SK-N-SH (cell line): ENCODE results near the gene PAXIP1. TPM values are rescaled to one million over a fixed set of nuclear protein-coding genes. Genes with fewer than 3 reads are reported as not detected.

ENCODE experiments used
- CTCF ChIA-PET: fragments of 300-600, 350-600 bp; formaldehyde crosslinking; extraction: SDS; loops from one replicate; lab custom pipeline; 2021; lab: Yijun Ruan, JAX
- POLR2A ChIA-PET: fragments of 350-600 bp; sonication (Branson Sonifier 250); formaldehyde crosslinking; extraction: SDS; loops from one replicate; lab custom pipeline; 2020; ENCODE audit warnings: antibody characterized with exemption, inconsistent platforms; lab: Yijun Ruan, JAX
- DNase-seq: peaks from one replicate; pipeline ENCODE4 v3.0.0; 2012
- H2AFZ ChIP-seq: fragments of 200-600 bp; sonication (generic); 2 replicates; pipeline ENCODE4 v1.8.1; 2016; ENCODE audit warnings: antibody characterized with exemption, mild to moderate bottlenecking, low read depth
- H3F3A ChIP-seq: fragments of 200-600 bp; sonication (generic); replicated peaks from 2 replicates; pipeline ENCODE3; 2016; ENCODE audit warnings: antibody characterized with exemption, mild to moderate bottlenecking; ENCODE audit not compliant: insufficient read depth
- H3K27ac ChIP-seq, 2 experiments: fragments of 200-500 bp in 1 of 2; fragments of 200-600 bp in 1 of 2; sonication (Bioruptor generic) in 1 of 2; sonication (generic), shearing (Covaris generic) in 1 of 2; 2 replicates each; pipeline versions ENCODE4 v1.5.1 to v1.6.1; 2014 to 2016; ENCODE audit warnings: low read depth in 2 of 2, inconsistent platforms in 1 of 2, low read length in 1 of 2, mild to moderate bottlenecking in 1 of 2, mixed read lengths in 1 of 2
- H3K27me3 ChIP-seq: fragments of 200-600 bp; sonication (generic), shearing (Covaris generic); 2 replicates; pipeline ENCODE4 v1.6.1; 2016; ENCODE audit warnings: mixed run types; ENCODE audit not compliant: insufficient read depth
- H3K36me3 ChIP-seq, 2 experiments: fragments of 200-500 bp in 1 of 2; fragments of 200-600 bp in 1 of 2; sonication (Bioruptor generic) in 1 of 2; sonication (generic) in 1 of 2; replicated peaks in 1 of 2; 2 replicates each; pipeline versions ENCODE3 to v1.5.1; 2014 to 2016; ENCODE audit warnings: low read length in 1 of 2, mild to moderate bottlenecking in 1 of 2; ENCODE audit not compliant: insufficient read depth in 2 of 2, control insufficient read depth in 1 of 2
- H3K4me1 ChIP-seq, 2 experiments: fragments of 200-500 bp in 1 of 2; fragments of 200-600 bp in 1 of 2; sonication (Bioruptor generic) in 1 of 2; sonication (generic), shearing (Covaris generic) in 1 of 2; 2 replicates each; pipeline versions ENCODE4 v1.5.1 to v1.6.1; 2014 to 2016; ENCODE audit warnings: low read depth in 1 of 2, low read length in 1 of 2, mixed run types in 1 of 2; ENCODE audit not compliant: insufficient read depth in 2 of 2, control insufficient read depth in 1 of 2
- H3K4me2 ChIP-seq: fragments of 200-600 bp; sonication (generic), shearing (Covaris generic); 2 replicates; pipeline ENCODE4 v1.6.1; 2017; ENCODE audit warnings: mixed run types
- H3K4me3 ChIP-seq, 2 experiments: fragments of 200-500 bp in 1 of 2; fragments of 200-600 bp in 1 of 2; sonication (Bioruptor generic) in 1 of 2; sonication (generic), shearing (Covaris generic) in 1 of 2; 2 replicates each; pipeline versions ENCODE4 v1.5.1 to v1.8.1; 2014 to 2016; ENCODE audit warnings: low read depth in 2 of 2, inconsistent platforms in 1 of 2, low read length in 1 of 2, mild to moderate bottlenecking in 1 of 2, mixed read lengths in 1 of 2, moderate library complexity in 1 of 2
- H3K79me2 ChIP-seq: fragments of 200-600 bp; sonication (generic); 2 replicates; pipeline ENCODE4 v1.8.1; 2017; ENCODE audit warnings: mild to moderate bottlenecking; ENCODE audit not compliant: insufficient read depth
- H3K9ac ChIP-seq: fragments of 200-600 bp; sonication (generic); 2 replicates; pipeline ENCODE4 v1.6.1; 2017; ENCODE audit warnings: mixed run types
- H3K9me2 ChIP-seq: fragments of 200-600 bp; sonication (generic); 2 replicates; pipeline ENCODE4 v1.6.1; 2017; ENCODE audit warnings: mixed run types
- H3K9me3 ChIP-seq: fragments of 200-600 bp; sonication (generic); 2 replicates; pipeline ENCODE4 v1.6.1; 2017; ENCODE audit warnings: mixed run types, mild to moderate bottlenecking, moderate library complexity
- H4K20me1 ChIP-seq: fragments of 200-600 bp; sonication (generic); 2 replicates; pipeline ENCODE4 v1.6.1; 2017; ENCODE audit warnings: mild to moderate bottlenecking, mixed run types; ENCODE audit not compliant: insufficient read depth
- GABPA ChIP-seq: IDR thresholded peaks from 2 replicates; pipeline ENCODE4 v1.4.0; 2012; ENCODE audit warnings: low read depth, mild to moderate bottlenecking
- MXI1 ChIP-seq: IDR thresholded peaks from 2 replicates; pipeline ENCODE4 v1.6.1; 2012; ENCODE audit warnings: mild to moderate bottlenecking, low read depth, low read length, improper control_type of control experiment
- POLR2AphosphoS5 ChIP-seq: IDR thresholded peaks from 2 replicates; pipeline ENCODE4 v1.6.1; 2012; ENCODE audit warnings: low read depth, low read length
- SIN3A ChIP-seq: IDR thresholded peaks from 2 replicates; pipeline ENCODE4 v1.6.1; 2012; ENCODE audit warnings: low read depth, mild to moderate bottlenecking, low read length, moderate library complexity, borderline replicate concordance
- WGBS: methylation state at CpG from one replicate; pipeline ENCODE4 v1.1.6; 2017; ENCODE audit warnings: low lambda C conversion rate; 5-methylcytosine and 5-hydroxymethylcytosine counted together
- polyA plus RNA-seq, 3 experiments: library from polyadenylated mRNA; depleted of rRNA; stranded (reverse); fragments of >200 nt; gene quantifications; 2 replicates each; pipeline ENCODE4 v1.2.3, GENCODE V29; 2012
- TF ChIP-seq, protein P1 (sequence below): IDR thresholded peaks from 2 replicates; pipeline ENCODE4; 2012
- TF ChIP-seq, protein P2 (sequence below): IDR thresholded peaks from 2 replicates; pipeline ENCODE4 v1.4.0; 2012; ENCODE audit warnings: low read depth
- TF ChIP-seq, protein P3 (sequence below): IDR thresholded peaks from 2 replicates; pipeline ENCODE4 v1.4.0; 2012; ENCODE audit warnings: low read depth, borderline replicate concordance
- TF ChIP-seq, protein P4 (sequence below): IDR thresholded peaks from 2 replicates; pipeline ENCODE4 v1.6.1; 2012; ENCODE audit warnings: mild to moderate bottlenecking, low read depth, low read length, moderate library complexity

Gene PAXIP1
- polyA plus RNA-seq, 1 of the 3 experiments (the other 2 are of a cell fraction) = 9.2 TPM

DNA sequence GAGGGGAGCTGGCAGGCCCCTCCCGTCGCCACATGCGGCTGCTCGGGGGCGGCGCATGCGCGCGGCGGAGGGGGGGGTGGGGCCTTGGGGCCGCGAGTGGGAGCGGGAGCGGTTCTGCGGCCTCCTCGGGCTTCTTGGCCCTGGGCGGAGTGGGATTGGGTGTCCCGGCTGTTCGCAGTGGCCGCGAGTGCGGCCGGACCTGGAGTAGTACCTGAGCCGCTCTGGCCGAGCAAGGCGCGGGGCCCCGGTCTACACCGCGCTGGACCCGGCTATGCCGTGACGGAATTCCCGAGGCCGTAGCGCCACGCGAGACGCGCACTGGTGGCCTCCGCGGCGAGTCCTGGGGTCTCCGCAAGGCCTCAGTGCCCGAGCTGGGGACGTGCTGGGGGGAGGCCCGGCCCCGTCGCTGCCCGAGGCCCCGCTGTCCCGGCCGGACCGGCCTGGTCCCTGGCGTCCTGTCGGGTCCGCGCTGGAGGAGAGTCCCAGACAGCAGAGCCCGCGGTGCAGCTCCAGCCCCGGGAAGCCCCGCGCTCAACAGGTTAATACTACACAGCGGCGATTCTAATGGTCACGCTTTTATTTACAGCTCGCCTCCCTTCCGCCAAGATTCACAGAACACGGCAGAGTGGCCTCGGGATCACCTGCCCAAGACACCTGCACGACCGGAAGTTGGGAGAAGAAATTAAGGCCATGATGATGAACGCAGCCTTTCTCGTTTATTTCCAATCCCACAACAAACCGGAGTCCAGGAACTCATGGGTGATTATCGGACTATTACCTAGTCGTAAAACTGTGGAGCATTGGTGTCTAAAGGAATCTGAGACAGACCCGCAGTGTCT lies 671 bp upstream of the PAXIP1 start (continued):
- TF ChIP-seq SIN3A (peak; percentile 18; the same call in 1 of the 2 replicates), GABPA (no peak)
- TF ChIP-seq, all 33 proteins: peak for 9

DNA sequence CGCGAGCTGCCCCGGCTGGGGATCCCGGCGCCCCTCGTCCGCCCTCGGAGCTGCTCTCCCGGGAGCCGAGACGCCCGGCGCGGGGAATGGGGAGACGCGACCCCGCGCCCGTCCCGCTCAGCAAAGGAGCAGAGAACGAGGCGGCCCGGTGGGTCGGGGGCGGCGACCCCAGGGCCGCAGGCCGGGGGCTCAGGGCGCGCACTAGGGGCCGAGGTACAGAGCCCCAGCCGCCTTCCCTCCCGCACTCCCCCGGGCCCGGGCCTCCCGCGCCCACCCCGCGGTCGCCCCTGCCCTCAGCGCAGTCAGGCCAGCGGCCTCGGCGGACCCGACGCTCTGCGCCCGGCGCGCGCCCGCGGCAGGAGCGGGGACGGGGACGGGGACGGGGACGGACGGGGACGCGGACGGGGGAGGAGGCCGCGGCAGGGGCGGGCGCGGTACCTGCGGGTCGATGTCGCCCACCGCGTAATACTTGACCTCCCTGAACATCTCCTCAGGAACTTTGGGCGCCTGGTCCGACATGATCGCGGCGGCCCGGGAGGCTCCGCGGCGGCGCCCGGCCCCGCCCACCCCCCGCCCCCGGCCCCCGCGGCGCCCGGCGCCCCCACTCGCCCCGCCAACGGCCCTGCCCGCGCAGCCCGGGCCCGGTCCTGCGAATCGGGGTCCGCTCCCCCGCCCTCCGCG lies 373 bp downstream of the PAXIP1 start:
- Histone ChIP-seq H3K4me3 (peak overlapping the region; percentile 74 to 94), H2AFZ (peak overlapping the region; percentile 12; the same call in 1 of the 2 replicates), H3K27me3 (no peaks in the 10 kb centered on the region), H3K9me2 (no peaks in the 10 kb centered on the region), H3K79me2 (peaks cover 42% of the 10 kb centered on the region), H3F3A (no peaks in the 10 kb centered on the region), H3K36me3 (peaks cover 8% of the 10 kb centered on the region in 2 experiments), H4K20me1 (peaks cover 21% of the 10 kb centered on the region; the same call in 1 of the 2 replicates), H3K9ac (peak overlapping the region; percentile 67), H3K27ac (peak overlapping the region in 1 of 2 experiments; percentile 94; a peak in 2 of 4 replicates), H3K9me3 (no peaks in the 10 kb centered on the region), H3K4me1 (peaks cover 0 to 5% of the 10 kb centered on the region in 2 experiments; a peak in 2 of 4 replicates), H3K4me2 (peak overlapping the region; percentile 75)
- WGBS = 0% methylated on average over 4 of the region's 104 CpGs
- TF ChIP-seq, protein P1, sequence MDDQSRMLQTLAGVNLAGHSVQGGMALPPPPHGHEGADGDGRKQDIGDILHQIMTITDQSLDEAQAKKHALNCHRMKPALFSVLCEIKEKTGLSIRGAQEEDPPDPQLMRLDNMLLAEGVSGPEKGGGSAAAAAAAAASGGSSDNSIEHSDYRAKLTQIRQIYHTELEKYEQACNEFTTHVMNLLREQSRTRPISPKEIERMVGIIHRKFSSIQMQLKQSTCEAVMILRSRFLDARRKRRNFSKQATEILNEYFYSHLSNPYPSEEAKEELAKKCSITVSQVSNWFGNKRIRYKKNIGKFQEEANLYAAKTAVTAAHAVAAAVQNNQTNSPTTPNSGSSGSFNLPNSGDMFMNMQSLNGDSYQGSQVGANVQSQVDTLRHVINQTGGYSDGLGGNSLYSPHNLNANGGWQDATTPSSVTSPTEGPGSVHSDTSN = no peak
- peak; percentile 29; the same call in 1 of the 2 replicates for TF ChIP-seq POLR2AphosphoS5
- CTCF ChIA-PET = interaction anchor here (0.7 to 2.0 kb wide), 6 partner anchors 10 to 342 kb away, joined by 3 to 5 read pairs (median 4); no protein-coding TSS in a partner anchor
- POLR2A ChIA-PET = interaction anchor here (1.2 kb wide), 1 partner anchor 295 kb away, joined by 3 read pairs; no protein-coding TSS in a partner anchor
- peak; percentile 92 for DNase-seq

DNA sequence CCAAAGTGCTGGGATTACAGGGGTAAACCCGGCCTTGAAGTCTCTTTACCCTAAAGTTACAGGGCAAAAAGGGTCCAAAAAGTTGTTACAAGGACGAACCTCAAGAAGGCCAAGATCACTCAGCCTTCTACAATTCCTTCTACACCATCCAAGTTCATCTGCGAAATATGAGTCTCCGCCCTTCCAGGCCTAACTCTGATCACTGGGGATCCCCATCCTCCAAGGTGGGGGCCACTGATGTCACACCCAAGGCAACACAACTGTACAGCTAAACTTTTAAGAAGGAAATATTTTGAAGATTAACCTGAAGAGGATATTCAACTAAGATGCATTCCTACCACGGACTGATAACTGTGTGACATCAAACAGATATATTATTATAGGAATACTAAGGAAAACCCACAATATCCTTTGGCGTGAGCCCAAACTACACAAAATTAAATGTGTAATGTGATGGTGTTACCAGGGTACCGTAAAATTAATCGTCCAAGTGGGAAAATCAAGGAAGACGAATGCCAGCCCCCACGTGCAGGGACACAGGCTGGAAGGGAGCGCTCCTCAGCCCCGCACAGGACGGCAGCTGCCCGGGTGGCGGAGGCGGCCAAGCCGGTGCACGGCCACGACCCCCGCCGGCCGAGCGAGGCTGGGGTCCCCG lies 1.0 kb downstream of the PAXIP1 start:
- H4K20me1 ChIP-seq = peaks cover 21% of the 10 kb centered on the region; the same call in 1 of the 2 replicates
- CTCF ChIA-PET = interaction anchor here (0.7 to 2.0 kb wide), 5 partner anchors 9 to 343 kb away, joined by 3 to 5 read pairs (median 4); no protein-coding TSS in a partner anchor
- H3K4me1 ChIP-seq = peaks cover 0 to 5% of the 10 kb centered on the region in 2 experiments; a peak in 2 of 4 replicates
- POLR2A ChIA-PET = no interaction called here
- H3F3A ChIP-seq = no peaks in the 10 kb centered on the region
- peak overlapping the region; percentile 75 for H3K4me2 ChIP-seq
- H3K79me2 ChIP-seq = peaks cover 42% of the 10 kb centered on the region
- peak overlapping the region; percentile 74 to 94 for H3K4me3 ChIP-seq
- peaks cover 13 to 15% of the 10 kb centered on the region in 2 experiments for H3K36me3 ChIP-seq
- TF ChIP-seq, protein P2, sequence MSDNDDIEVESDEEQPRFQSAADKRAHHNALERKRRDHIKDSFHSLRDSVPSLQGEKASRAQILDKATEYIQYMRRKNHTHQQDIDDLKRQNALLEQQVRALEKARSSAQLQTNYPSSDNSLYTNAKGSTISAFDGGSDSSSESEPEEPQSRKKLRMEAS = peak; percentile 66
- TF ChIP-seq, protein P3, sequence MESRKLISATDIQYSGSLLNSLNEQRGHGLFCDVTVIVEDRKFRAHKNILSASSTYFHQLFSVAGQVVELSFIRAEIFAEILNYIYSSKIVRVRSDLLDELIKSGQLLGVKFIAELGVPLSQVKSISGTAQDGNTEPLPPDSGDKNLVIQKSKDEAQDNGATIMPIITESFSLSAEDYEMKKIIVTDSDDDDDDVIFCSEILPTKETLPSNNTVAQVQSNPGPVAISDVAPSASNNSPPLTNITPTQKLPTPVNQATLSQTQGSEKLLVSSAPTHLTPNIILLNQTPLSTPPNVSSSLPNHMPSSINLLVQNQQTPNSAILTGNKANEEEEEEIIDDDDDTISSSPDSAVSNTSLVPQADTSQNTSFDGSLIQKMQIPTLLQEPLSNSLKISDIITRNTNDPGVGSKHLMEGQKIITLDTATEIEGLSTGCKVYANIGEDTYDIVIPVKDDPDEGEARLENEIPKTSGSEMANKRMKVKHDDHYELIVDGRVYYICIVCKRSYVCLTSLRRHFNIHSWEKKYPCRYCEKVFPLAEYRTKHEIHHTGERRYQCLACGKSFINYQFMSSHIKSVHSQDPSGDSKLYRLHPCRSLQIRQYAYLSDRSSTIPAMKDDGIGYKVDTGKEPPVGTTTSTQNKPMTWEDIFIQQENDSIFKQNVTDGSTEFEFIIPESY = no peak
- peak; percentile 66 for TF ChIP-seq MXI1
- TF ChIP-seq, protein P4, sequence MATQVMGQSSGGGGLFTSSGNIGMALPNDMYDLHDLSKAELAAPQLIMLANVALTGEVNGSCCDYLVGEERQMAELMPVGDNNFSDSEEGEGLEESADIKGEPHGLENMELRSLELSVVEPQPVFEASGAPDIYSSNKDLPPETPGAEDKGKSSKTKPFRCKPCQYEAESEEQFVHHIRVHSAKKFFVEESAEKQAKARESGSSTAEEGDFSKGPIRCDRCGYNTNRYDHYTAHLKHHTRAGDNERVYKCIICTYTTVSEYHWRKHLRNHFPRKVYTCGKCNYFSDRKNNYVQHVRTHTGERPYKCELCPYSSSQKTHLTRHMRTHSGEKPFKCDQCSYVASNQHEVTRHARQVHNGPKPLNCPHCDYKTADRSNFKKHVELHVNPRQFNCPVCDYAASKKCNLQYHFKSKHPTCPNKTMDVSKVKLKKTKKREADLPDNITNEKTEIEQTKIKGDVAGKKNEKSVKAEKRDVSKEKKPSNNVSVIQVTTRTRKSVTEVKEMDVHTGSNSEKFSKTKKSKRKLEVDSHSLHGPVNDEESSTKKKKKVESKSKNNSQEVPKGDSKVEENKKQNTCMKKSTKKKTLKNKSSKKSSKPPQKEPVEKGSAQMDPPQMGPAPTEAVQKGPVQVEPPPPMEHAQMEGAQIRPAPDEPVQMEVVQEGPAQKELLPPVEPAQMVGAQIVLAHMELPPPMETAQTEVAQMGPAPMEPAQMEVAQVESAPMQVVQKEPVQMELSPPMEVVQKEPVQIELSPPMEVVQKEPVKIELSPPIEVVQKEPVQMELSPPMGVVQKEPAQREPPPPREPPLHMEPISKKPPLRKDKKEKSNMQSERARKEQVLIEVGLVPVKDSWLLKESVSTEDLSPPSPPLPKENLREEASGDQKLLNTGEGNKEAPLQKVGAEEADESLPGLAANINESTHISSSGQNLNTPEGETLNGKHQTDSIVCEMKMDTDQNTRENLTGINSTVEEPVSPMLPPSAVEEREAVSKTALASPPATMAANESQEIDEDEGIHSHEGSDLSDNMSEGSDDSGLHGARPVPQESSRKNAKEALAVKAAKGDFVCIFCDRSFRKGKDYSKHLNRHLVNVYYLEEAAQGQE = no peak
- no peak for DNase-seq
- H3K9me2 ChIP-seq = no peaks in the 10 kb centered on the region
- H3K27ac ChIP-seq = no peak overlapping the region; a peak in 1 of 4 replicates
- 39% methylated on average over 12 of the region's 24 CpGs for WGBS
- H3K9me3 ChIP-seq = no peaks in the 10 kb centered on the region
- H2AFZ ChIP-seq = peak overlapping the region; percentile 12; the same call in 1 of the 2 replicates
- no peaks in the 10 kb centered on the region for H3K27me3 ChIP-seq
- peak overlapping the region; percentile 67 for H3K9ac ChIP-seq
